Muscle layer of duodenum (tissue), 2 donors: ENCODE measurements around the gene CNTNAP2.

ENCODE experiments used
- H3K27ac ChIP-seq: one replicate; pipeline ENCODE4 v1.7.0; 2013; ENCODE audit warnings: mild to moderate bottlenecking, low read length
- H3K27me3 ChIP-seq: one replicate; pipeline ENCODE4 v1.7.0; 2013; ENCODE audit warnings: low read depth, mild to moderate bottlenecking, control low read depth, low read length
- H3K36me3 ChIP-seq, 2 donors: one replicate each; pipeline ENCODE4 v1.7.0; 2013; ENCODE audit warnings: low read length in 2 of 2, control low read depth in 1 of 2, mild to moderate bottlenecking in 1 of 2; ENCODE audit not compliant: insufficient read depth in 2 of 2, control insufficient read depth in 1 of 2
- H3K4me1 ChIP-seq, 2 donors: one replicate each; pipeline ENCODE4 v1.7.0; 2013; ENCODE audit warnings: low read length in 2 of 2, mild to moderate bottlenecking in 2 of 2, control low read depth in 1 of 2, moderate library complexity in 1 of 2; ENCODE audit not compliant: insufficient read depth in 2 of 2, control insufficient read depth in 1 of 2
- H3K4me3 ChIP-seq, 2 donors: one replicate each; pipeline ENCODE4 v1.7.0; 2013; ENCODE audit warnings: low read length in 2 of 2, low read depth in 1 of 2, mild to moderate bottlenecking in 1 of 2
- H3K9me3 ChIP-seq, 2 donors: one replicate each; pipeline ENCODE4 v1.7.0; 2013; ENCODE audit warnings: low read length in 2 of 2, control low read depth in 1 of 2, mild to moderate bottlenecking in 1 of 2; ENCODE audit not compliant: control insufficient read depth in 1 of 2
- donor health status: healthy.

Gene CNTNAP2

DNA sequence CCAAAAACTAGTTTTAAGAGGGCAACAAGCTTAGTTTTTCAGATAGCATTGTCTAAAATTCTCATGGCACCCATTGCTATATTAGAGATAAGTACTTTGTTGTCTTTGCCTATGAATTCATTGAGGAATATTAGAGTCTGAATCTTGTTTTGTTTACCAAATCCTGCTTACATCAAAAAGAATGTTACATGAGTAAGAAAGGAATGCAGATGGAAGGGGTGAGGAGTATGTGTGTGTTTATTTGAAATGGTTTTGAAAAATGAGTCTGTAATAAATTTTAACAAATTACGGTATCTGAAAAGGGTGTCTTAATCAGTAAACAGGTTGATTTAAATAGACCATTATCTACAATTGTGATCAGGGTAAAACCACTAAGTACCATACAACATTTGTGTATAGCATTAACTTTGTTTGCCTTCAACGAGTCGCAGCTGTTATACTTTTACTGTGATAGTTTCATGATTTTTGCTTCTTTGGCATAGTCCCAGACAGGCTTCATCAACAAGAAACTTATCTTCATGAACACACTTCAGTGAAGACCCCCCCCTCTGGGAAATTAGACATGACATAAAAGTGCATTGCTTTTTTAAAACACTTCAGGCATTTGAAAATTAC, 1290.0 kb downstream of the CNTNAP2 start:
- no peaks in the 10 kb centered on the region for H3K9me3 ChIP-seq
- H3K27ac ChIP-seq, result no peak overlapping the region
- H3K4me1 ChIP-seq, result no peaks in the 10 kb centered on the region
- H3K4me3 ChIP-seq, result no peak overlapping the region
- H3K27me3 ChIP-seq, result no peaks in the 10 kb centered on the region
- no peaks in the 10 kb centered on the region for H3K36me3 ChIP-seq

- H3K9me3 ChIP-seq, result no peaks in the 10 kb centered on the region
- H3K27me3 ChIP-seq, result no peaks in the 10 kb centered on the region
- no peak overlapping the region for H3K27ac ChIP-seq
- peaks cover 0 to 4% of the 10 kb centered on the region in 2 donors for H3K4me1 ChIP-seq
- no peak overlapping the region for H3K4me3 ChIP-seq
- H3K36me3 ChIP-seq, result no peaks in the 10 kb centered on the region
Measured at GRCh38 chr7:147411096-147411495, 1294.5 kb downstream of the CNTNAP2 start.

DNA sequence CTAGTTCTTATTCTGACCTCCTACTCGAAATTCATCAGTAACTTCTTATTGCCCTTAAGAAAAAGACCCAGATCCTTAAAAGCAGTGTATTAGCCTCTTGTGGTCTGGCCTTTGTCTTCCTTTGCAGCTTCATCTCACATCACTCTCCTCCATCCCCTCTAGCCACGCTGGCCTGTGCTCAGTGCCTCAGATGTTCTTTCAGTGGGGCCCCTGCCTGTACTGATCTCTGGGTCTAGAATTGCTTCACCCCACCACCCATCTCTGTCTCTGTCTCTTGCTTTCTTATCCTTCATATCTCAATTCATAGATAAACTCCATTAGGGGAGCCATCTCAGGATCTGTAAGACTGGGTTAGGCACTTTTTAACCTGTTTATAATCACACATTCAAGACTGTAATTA, 1295.5 kb downstream of the CNTNAP2 start:
- Histone ChIP-seq H3K27ac (no peak overlapping the region), H3K4me1 (peaks cover 0 to 4% of the 10 kb centered on the region in 2 donors), H3K4me3 (no peak overlapping the region), H3K27me3 (no peaks in the 10 kb centered on the region), H3K9me3 (no peaks in the 10 kb centered on the region), H3K36me3 (no peaks in the 10 kb centered on the region)

DNA sequence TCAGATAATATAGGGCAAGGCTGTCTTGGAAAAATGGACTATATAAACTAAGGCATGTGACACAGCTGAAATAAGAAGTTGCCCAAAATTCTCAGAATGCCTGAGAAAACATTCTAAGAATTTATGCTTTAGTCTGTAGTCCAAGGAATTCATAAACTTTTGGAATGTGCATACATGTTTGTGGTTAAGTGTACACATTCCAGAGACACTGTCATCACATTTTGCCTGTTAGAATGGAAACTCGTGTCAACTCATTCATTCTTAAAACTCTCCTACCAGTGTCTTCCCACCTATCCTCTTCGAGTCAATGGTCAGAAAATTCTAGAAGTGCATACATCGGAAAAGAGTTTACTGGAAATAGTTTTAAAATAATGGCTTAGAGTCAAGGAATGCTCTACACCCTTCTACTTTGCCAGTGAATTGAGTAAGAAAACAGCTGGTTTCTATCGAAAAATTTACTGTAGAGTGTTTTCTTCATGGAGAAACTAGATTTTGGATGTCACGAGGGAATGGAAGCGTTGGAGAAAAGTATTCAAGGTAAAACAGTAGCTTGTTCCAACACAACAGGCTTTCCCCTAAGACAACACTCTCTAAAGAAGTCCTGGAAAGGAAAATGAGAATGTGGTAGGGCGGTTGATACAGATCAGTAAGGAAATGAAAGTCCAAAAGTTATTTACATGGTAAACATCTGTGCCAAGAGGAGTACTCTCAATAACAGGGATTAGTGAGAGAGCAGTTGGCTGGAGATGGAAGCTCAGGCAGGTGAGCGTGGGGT, 1296.4 kb downstream of the CNTNAP2 start:
- no peak overlapping the region for H3K27ac ChIP-seq
- no peaks in the 10 kb centered on the region for H3K9me3 ChIP-seq
- H3K36me3 ChIP-seq, result no peaks in the 10 kb centered on the region
- no peak overlapping the region for H3K4me3 ChIP-seq
- H3K27me3 ChIP-seq, result no peaks in the 10 kb centered on the region
- H3K4me1 ChIP-seq, result peaks cover 0 to 4% of the 10 kb centered on the region in 2 donors

DNA sequence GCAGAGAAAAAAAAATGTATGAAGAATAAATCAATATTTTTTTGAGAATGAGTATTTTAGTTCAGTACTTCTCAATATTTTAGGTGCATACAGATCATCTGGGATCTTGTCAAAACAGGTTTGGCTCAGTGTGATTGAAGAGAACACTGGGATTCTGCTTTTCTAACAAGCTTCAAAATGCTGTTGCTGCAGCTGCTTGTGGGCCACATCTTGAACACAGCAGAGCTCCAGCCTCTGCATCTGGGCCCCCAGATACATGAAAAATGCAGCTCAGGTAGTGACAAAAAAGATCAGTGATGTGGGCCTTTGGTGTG, 1296.9 kb downstream of the CNTNAP2 start:
- no peaks in the 10 kb centered on the region for H3K27me3 ChIP-seq
- peaks cover 0 to 4% of the 10 kb centered on the region in 2 donors for H3K4me1 ChIP-seq
- no peak overlapping the region for H3K4me3 ChIP-seq
- no peaks in the 10 kb centered on the region for H3K36me3 ChIP-seq
- H3K9me3 ChIP-seq, result no peaks in the 10 kb centered on the region
- H3K27ac ChIP-seq, result no peak overlapping the region

DNA sequence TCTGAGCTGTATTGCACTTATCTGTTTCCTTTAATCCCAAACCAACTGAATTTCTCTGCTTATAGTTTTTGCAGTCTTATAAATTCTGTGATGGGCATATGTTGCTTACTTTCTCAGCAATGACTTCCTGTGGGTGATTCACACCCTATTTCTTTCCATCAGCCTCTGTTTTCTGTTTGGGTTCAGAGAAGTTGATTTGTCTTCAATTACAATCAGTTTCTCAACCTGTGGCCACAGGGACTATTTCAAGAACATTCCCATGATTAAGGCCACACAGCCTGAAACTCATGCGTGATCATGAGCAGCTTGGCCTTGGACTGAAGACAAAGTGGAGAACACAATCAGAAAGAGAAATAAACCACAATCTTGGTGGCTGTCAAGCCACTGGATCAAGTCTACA, 1299.4 kb downstream of the CNTNAP2 start:
- Histone ChIP-seq H3K9me3 (no peaks in the 10 kb centered on the region), H3K36me3 (no peaks in the 10 kb centered on the region), H3K4me3 (no peak overlapping the region), H3K27ac (no peak overlapping the region), H3K4me1 (peaks cover 0 to 4% of the 10 kb centered on the region in 2 donors), H3K27me3 (no peaks in the 10 kb centered on the region)

DNA sequence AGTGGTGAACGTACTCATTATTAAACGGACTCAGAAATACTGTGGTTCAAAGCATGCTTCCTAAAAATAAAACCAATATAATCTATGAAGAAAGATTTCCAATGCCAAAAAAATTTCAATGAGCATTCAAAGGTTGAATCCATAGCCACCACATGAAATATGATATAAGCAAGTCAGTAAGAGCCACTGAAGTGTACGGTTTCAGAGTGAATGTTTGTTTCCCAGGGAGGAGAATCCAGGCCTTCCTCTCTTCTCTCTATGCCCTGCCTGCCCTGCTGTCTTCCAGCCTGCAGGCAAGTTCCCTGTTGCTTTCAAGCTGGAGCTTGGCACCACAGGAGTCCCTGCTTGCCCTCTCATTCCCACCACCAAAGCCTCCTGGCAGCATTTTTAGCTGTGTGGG, 1302.4 kb downstream of the CNTNAP2 start:
- Histone ChIP-seq H3K27ac (no peak overlapping the region), H3K36me3 (no peaks in the 10 kb centered on the region), H3K9me3 (no peaks in the 10 kb centered on the region), H3K4me1 (no peaks in the 10 kb centered on the region), H3K4me3 (no peak overlapping the region), H3K27me3 (no peaks in the 10 kb centered on the region)

DNA sequence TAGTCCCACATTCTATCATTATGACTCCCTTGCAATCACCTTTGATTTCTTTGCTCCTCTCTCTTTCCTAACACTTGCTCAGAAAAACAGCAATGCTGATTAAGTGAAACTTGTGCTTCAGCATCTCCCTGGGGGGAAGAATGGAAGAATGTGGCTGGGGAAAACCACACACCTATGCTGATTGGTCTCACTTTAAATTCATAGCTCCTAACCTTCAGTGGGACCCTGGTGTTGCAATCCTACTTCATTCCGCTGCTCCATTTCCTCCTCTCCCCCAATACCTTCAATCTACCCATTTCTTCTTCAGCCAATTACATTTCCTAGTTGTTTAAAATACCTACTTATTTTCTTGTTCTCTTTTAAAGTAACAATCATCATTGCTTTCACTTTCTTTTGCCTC, 1307.3 kb downstream of the CNTNAP2 start:
- Histone ChIP-seq H3K9me3 (no peaks in the 10 kb centered on the region), H3K36me3 (no peaks in the 10 kb centered on the region), H3K4me3 (no peak overlapping the region)

DNA sequence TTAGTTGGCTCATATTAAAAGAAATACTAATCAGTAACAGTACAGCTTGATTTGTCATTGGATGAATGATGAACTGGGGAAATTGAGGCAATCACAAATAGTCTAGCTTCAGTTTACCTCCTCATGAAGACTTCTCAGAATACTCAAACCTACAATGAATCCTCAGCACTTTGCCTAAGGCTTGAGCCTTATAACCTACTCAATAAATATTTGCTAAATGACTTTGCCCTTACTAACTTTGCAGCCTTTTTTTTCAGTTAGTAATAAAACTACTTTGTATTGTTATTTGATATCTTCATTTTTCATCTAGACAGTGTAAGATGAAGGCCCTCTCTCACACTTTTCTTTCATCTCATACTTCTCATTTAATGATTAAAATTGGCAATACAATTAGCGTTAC, 1311.5 kb downstream of the CNTNAP2 start:
- no peaks in the 10 kb centered on the region for H3K27me3 ChIP-seq
- H3K9me3 ChIP-seq, result no peaks in the 10 kb centered on the region
- no peaks in the 10 kb centered on the region for H3K36me3 ChIP-seq
- no peak overlapping the region for H3K4me3 ChIP-seq
- no peak overlapping the region for H3K27ac ChIP-seq
- no peaks in the 10 kb centered on the region for H3K4me1 ChIP-seq

More for the DNA sequence above, 1307.3 kb downstream of the CNTNAP2 start:
- H3K27me3 ChIP-seq, result no peaks in the 10 kb centered on the region
- H3K4me1 ChIP-seq, result no peaks in the 10 kb centered on the region
- no peak overlapping the region for H3K27ac ChIP-seq

DNA sequence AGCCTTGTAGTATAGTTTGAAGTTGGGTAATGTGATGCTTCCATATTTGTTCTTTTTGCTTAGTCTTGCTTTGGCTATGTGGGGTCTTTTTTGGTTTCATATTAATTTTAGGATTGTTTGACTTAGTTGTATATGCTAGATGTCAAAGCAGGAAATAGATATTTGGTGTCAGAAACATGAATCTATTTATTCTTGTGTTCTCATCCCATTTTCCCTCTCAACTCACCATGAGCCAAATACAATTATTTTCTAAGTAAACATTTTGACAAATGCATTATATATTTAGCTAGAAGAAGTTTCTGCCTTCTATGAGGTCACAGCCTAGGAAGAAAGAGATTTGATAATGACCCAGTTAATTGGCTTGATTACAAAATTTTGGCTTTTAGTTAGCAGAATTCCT, 1313.4 kb downstream of the CNTNAP2 start:
- no peaks in the 10 kb centered on the region for H3K36me3 ChIP-seq
- H3K27ac ChIP-seq, result no peak overlapping the region
- no peaks in the 10 kb centered on the region for H3K4me1 ChIP-seq
- no peaks in the 10 kb centered on the region for H3K9me3 ChIP-seq
- H3K27me3 ChIP-seq, result no peaks in the 10 kb centered on the region
- no peak overlapping the region for H3K4me3 ChIP-seq

GRCh38 chr7:147432079-147432478, 1315.5 kb downstream of the CNTNAP2 start:
- Histone ChIP-seq H3K27ac (no peak overlapping the region), H3K9me3 (no peaks in the 10 kb centered on the region), H3K4me1 (no peaks in the 10 kb centered on the region)

GRCh38 chr7:147432576-147432975, 1316.0 kb downstream of the CNTNAP2 start:
- Histone ChIP-seq H3K27me3 (no peaks in the 10 kb centered on the region), H3K36me3 (no peaks in the 10 kb centered on the region), H3K4me3 (no peak overlapping the region), H3K27ac (no peak overlapping the region), H3K9me3 (no peaks in the 10 kb centered on the region), H3K4me1 (no peaks in the 10 kb centered on the region)

More at GRCh38 chr7:147432079-147432478, 1315.5 kb downstream of the CNTNAP2 start:
- no peak overlapping the region for H3K4me3 ChIP-seq
- H3K27me3 ChIP-seq, result no peaks in the 10 kb centered on the region
- no peaks in the 10 kb centered on the region for H3K36me3 ChIP-seq
